TTC549 (cell line): Measurements from ENCODE around the gene S100B.

Experiments
- FAIRE-seq: peaks from 2 replicates; lab custom pipeline; 2012; peaks lifted over from hg19 to GRCh38; lab: Jason Lieb, UNC

Gene S100B

DNA sequence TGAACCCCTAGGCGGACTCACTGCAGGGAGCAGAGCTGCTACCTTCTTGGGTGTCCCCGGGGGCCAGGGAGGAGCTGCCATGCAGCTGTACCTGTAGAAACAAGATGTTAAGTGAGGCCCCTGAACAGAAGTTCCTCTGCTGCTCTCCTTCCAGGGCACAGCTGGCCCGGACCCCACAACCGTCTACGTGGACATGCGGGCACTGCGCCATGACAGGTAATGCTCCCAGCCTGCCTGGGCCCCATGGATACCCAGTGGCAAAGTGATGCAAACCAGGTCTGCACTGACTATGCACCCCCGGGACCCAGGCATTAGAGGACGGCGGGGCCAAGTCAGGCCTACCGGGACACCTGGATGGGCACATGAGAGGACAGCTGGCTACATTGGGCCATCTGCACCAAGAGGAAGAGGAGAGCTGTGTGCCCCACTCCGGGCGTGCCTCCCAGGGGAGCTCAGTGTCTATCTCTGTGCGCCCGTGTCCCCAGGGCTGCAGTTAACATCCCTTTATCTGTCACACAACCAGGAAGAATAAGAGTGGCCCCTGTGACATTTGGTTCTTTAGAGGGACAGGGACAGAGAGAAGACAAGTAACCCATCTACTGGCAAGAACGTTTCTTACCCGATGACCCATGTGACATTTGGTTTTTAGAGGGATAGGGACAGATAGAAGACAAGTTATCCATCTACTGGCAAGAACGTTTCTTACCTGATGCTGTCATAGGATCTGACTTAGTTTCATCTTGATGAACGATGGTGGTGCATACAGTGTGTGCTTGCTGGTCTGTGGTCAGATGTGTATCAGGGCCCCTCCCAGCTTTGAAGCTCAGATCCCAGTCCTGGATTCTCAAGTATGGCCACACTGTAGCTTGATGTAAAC lies 44.1 kb downstream of the S100B start:
- no peak for FAIRE-seq

- FAIRE-seq = no peak
These were observed 45.4 kb downstream of the S100B start for GRCh38 chr21:46559291-46559983.

DNA sequence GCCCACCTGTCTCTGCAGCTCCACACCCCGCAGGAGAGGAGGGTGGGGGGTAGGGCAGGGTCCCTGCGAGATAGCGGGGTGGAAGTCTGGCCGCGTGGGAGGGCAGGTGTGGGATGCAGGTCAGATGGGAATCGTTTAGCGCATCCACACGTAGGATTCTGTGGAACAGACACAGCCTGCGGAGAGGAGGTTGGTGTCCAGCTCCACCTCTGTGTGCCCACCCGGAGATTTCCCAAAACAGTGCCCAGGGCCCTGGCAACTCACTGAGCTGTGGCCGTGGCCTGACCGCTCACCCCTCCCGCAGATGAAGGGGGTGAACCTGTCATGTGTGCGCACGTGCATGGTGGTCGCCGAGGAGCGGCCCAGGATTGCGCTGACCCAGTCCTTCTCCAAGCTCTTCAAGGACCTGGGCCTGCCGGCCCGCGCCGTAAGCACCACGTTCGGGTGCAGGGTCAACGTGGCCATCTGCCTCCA lies 46.9 kb downstream of the S100B start:
- no peak for FAIRE-seq

DNA sequence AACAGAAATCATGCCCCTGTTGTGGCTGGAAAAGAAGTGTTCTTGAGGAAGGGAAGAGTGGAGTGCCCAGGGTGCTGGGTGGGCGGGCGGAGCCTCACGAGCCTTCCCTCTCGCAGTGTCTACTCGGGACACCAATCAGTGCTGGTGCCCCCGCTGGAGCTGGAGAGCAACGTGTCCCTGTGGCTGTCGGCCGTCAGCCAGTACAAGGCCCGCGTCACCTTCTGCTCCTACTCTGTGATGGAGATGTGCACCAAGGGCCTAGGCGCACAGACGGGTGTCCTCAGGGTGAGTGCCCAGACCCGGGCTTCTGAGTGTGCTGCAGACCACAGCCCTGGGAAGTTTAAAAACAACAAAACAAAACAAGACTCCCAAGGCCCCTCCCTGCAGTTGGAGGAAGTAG lies 47.4 kb downstream of the S100B start:
- FAIRE-seq = no peak

- FAIRE-seq = no peak
These were observed 48.1 kb downstream of the S100B start for GRCh38 chr21:46556802-46557201.

GRCh38 chr21:46555678-46556077 lies 49.2 kb downstream of the S100B start:
- FAIRE-seq = no peak

- no peak for FAIRE-seq
These were observed 49.7 kb downstream of the S100B start for GRCh38 chr21:46555225-46555617.

GRCh38 chr21:46554431-46555224 lies 50.3 kb downstream of the S100B start:
- FAIRE-seq = no peak

- FAIRE-seq = no peak
These were observed 50.9 kb downstream of the S100B start for GRCh38 chr21:46553993-46554392.

DNA sequence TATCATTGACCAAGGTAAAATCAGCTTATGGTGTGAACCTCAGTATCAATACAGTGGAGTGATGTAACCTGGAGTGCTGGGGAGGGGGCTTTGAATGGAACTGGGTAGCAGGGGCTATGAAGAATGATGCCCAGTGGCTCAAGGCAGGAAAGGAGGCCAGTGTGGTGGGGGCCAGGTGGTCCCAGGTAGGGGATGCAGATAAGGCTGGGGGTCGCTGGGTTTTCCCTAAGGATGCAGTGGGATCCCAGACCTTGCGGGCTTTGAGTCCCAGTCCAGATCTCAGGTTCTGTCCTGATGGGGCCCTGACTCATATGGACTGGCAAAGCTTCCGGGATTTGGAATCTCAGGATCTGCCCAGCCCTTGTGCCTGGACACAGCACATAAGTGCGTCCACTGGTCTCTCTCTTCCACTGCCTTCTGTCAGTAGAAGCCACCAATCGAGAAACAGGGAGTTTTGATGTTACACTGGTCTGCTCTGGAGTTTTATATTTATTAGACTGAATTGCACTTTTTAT lies 52.0 kb downstream of the S100B start:
- FAIRE-seq = no peak

GRCh38 chr21:46552274-46552673 lies 52.6 kb downstream of the S100B start:
- FAIRE-seq = no peak

DNA sequence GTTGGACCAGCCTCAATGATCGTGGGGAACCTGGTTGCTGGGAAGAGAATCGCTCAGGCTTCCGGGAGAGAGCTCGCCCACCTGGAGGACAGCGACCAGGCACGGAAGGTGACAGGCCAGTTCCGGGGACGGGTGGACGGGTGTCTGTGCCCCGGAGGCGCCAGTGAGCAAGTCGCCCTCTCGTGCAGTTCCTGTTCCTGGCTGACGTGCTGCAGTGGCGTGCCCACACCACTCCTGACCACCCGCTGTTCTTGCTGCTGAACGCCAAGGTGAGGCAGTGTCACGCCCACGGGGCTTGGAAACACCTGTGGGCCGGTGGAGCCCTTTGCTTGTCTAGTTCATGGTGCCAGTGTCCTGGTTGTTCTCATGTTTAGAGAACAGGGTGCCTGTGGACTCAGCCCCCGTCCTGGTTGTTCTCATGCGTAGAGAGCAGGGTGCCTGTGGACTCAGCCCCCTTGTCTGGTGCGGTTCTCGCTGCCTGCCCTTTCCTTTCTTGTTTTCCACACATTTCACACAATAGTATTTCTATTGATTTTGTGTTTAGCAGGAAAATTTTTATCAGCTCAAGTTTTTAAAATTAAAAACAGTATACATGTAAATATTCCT lies 53.1 kb downstream of the S100B start:
- no peak for FAIRE-seq

DNA sequence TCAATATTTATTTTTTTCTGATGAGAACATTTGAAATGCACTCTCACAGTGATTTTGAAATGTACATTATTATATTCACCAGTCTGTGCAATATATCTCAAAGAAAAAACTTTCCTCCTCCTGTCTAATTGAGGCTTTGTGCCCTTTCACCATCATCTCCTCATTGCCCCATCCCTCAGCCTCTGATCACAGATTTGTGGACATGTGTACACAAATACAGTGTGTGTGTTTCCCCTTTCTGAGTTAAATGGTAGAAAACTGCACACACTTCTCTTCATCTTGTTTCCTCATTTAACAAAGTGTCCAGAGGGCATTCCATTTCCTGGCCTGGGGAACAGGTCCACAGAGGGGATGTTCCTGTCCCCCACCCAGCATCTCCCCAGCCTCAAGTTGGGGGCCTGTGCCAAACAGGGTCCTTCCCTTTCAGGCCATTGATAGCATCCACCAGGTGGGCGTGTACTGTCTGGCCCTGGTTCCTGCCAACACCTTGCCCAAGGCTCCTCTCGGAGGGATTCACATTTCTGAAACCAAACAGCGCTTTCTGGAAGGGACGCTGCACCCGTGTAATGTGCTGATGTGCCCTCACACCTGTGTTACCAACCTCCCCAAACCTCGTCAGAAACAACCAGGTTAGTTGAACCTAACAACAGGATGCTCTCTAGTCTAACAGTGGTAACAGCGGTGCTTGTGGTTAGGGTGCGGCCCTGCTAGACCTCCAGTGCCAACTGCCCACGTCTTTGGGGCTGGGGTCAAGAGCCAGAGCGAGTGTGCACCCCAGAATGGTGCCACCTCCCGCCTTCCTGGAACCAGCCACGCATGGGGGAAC lies 54.6 kb downstream of the S100B start:
- no peak for FAIRE-seq

DNA sequence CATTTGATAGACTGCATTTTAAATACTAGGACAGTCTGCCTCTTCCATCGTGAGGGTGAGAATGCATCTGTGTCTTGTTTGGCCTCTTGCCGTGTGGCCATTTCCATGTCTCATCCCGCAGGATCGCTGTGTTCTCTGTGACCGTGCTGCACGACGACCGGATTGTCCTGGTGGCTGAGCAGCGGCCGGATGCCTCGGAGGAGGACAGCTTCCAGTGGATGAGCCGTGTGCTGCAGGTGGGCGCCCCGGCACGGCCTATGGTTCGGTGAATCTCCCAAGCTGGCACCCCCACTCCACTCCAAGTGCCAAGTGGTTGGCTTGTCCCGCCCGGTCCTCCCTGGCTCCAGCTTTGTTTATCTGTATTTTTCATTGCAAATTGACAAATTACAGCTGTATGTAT lies 55.2 kb downstream of the S100B start:
- no peak for FAIRE-seq
